Right renal cortex interstitium (tissue), 3 donors: ENCODE data around the gene PAK4. TPM values are rescaled to one million over a fixed set of nuclear protein-coding genes. Genes with fewer than 3 reads are reported as not detected.

Experiments used
- DNase-seq, 3 donors: peaks; one replicate each; pipeline ENCODE4 v3.0.0-alpha.2; 2013; ENCODE audit warnings: low read depth in 3 of 3, low spot score in 2 of 3
- polyA plus RNA-seq, 3 donors: library from polyadenylated mRNA; unstranded; fragments of 120-200 nt; gene quantifications; one replicate each; pipeline ENCODE4 v1.2.1, GENCODE V29; 2013; ENCODE audit not compliant: insufficient read length in 3 of 3

The PAK4 gene
- polyA plus RNA-seq, 3 donors, result 40.0 to 50.1 (median 45.4) TPM

GRCh38 chr19:39175564-39175963 is 50.0 kb downstream of the PAK4 start:
- DNase-seq, result no peak

- no peak for DNase-seq
Observed at GRCh38 chr19:39177110-39177699, 51.6 kb downstream of the PAK4 start.

GRCh38 chr19:39177736-39178135 is 52.1 kb downstream of the PAK4 start:
- DNase-seq, result no peak

DNA sequence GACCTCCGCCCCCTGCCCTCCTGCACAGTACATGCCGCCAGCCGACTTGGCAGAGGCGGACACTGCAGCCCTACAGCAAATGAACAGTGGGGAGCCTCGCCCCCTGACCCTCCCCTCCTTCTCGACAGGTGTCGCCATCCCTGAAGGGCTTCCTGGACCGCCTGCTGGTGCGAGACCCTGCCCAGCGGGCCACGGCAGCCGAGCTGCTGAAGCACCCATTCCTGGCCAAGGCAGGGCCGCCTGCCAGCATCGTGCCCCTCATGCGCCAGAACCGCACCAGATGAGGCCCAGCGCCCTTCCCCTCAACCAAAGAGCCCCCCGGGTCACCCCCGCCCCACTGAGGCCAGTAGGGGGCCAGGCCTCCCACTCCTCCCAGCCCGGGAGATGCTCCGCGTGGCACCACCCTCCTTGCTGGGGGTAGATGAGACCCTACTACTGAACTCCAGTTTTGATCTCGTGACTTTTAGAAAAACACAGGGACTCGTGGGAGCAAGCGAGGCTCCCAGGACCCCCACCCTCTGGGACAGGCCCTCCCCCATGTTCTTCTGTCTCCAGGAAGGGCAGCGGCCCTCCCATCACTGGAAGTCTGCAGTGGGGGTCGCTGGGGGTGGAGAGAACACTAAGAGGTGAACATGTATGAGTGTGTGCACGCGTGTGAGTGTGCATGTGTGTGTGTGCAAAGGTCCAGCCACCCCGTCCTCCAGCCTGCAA is 52.9 kb downstream of the PAK4 start:
- no peak for DNase-seq

DNA sequence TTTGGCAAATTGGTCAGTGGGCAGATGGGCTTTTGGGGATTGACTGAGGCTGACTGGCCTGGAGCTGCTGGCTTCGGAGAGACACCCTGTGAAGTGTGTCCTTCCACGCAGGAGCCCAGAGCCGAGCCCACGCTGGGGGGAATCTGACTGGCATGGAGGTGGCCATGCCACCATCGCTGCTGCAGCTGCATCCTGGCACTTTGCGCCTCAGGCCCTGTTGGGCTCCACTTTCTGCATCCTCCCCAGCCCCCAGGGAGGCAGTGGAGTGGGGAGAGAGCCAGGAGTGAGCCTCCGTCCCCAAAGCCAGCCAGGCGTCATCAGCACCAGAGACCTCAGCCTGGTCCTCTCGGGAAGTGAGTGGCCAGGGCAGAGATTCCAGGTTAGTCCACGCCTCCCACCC is 54.2 kb downstream of the PAK4 start:
- DNase-seq, result no peak

DNA sequence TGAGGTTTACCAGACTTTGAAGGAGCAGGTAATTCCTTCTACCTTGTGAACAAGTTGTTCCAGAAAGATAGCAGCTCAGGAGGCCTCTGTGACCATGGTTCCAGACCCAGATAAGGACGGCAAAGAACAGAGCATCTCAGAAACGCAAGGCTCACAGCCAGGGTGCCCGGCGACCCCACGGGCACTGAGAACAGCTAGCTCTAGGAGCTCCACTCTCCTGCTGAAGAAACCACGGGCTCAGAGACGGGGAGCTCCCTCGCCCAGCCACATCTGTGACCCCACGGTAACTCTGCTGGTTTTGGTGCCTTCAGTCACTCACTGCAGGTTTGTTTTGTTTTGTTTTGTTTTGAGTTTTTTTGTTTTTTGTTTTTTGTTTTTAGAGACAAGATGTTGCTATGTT is 55.2 kb downstream of the PAK4 start:
- no peak for DNase-seq

DNA sequence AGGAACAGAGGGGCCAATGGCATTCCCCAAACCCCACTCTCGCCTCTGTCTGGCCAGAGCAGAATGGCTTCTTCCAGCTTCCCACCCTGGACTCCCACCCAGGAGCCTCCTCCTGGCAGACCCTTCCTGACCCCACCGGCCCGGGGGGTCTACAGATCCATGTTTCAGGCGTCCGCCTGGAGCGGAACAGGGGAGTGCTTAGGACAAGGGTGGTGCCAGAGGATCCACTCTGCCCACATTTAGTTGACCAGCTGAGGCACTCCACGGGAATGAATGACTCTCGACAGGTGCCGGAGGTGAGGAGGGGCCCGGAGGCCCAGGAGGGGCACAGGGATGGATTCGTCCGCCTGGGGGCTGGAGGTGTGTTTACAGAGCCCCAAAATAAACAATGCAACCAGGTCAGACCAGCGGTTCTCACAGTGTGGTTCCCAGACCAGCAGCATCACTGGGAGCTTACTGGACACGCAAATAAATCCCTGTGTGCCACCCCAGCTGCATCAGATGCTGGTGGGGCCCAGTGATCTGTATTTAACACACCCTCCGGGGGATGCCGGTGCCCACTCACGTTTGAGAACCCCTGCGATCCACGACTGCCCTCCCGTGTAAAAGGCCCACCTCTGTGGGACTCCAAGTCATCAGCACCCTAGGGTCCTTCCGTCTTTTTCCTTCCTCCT is 56.1 kb downstream of the PAK4 start:
- DNase-seq, result no peak

- no peak for DNase-seq
Observed at GRCh38 chr19:39182174-39182505, 56.6 kb downstream of the PAK4 start.

DNA sequence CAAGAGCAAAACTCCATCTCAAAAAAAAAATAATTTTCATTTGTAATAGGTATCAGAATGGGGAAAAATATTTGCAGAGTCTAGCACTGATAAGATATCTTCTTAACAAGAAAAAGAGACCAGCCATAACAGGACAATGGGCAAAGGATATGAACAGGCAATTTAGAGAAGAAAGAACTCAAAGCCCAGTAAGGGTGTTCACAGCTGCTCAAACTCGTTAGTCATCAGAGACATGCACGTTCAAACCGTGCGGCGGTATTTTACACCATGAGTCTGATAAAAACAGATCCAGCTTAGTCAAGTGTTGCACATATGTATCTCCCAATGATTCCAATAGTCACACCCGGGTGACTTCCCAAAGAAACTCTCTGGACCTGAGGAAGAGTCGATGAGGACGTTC is 57.5 kb downstream of the PAK4 start:
- no peak for DNase-seq

DNA sequence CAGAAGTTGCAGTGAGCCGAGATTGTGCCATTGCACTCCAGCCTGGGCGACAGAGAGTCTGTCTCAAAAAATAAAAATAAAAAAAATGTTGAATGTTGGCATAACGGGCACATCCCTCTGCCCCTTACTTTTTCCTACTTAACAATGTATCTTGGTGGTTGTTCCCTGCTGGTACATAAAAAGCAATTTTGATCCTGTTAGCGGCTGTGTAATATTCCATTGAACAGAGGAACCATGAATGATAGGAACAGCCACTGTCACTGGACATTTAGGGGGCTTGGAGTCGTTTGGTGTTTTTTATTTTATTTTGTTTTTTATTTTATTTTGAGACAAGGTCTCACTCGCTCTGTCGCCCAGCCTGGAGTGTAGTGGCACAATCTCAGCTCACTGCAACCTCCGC is 60.8 kb downstream of the PAK4 start:
- DNase-seq, result no peak

DNA sequence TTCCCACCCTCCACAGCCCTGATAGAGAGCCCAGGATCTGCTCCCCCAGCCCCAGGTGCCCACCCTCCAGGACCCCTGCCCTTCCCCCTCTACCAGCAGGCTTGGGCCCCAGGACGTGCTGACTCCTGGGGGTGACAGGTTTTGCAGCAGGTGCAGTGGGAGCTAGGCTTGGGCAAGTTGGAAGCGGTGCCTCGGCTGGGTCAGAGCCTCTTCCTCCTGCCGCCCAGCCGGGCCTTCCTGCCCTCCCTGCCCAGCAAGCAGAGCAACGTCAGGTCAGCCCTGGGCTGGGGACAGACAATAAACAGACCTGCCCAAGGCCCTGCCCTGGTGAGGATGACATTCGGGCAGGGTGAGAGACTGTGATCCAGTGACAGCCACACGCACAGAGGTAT is 62.0 kb downstream of the PAK4 start:
- DNase-seq, result no peak

DNA sequence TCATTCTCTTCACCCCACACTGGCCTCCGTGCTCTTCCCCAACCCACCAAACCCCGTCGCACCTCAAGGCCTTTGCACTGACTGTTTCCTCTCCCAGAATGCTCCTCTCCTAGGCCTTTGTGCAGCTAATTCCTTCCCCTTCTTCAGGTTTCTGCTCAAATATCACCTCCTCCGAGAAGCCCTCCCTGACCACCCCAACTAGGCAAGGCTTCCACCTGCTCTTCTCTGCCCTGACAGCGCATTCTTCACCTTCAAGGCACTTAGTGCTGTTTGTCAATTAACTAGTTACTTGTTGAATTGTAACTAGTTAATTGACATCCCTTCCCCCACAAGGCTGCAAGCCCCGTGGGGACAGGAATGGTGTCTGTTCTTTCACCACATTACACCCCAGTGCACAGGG is 63.4 kb downstream of the PAK4 start:
- no peak for DNase-seq

GRCh38 chr19:39190768-39191167 is 65.2 kb downstream of the PAK4 start:
- DNase-seq, result no peak

DNA sequence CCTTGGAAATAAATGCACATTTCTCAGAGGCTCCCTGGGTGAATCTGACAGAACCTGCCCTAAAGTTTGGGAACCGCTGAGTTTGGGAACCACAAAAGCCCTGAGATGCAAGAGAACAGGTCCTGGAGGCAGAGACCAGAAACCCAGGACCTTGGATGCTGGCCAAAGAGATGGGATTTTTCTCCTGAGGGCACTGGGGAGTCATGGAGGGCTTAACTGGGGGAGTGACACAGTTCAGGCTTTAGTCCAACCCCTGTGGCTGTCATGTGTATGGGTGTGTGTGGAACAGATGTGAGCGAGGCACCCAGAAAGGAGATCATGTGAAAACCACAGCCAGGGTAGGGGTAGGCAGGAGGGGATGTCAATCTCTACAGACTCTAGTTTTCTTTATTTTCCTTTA is 67.3 kb downstream of the PAK4 start:
- no peak for DNase-seq

DNA sequence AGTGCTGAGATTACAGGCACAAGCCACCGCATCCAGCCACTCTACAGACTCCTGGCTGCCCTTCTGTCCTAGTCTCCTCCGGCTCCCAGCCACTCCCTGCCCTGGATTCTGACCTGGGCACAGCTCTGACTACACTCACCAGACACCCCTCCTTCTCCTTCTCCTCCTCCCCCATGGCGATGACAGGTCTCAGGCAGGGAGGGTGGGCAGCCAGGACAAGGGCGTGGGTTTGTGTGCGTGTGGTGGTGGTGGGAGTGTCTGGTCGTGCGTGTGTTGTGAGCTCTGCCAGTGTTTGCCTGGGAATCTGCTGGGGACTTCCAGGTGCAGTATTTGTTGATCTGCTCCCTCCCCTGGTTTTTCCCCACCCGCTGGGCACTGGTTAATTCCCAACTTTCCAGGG is 68.2 kb downstream of the PAK4 start:
- DNase-seq, result no peak

GRCh38 chr19:39194832-39195542 is 69.4 kb downstream of the PAK4 start:
- DNase-seq, result no peak

DNA sequence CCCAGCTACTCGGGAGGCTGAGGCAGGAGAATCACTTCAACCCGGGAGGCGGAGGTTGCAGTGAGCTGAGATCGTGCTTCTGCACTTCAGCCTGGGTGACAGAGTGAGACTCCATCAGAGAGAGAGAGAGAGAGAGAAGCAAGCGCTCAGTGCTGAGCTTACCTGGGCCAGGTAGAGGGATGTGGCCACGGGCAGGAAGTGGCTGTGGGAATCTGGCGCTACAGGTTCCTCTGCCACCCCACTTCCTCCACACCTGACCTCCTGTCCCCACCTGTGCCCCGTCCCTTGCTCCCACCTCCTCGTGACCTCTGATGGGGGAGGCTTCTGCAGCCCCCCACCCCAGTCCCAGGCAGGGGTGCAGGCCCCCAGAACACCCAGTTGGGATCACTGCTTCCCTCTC is 70.2 kb downstream of the PAK4 start:
- no peak for DNase-seq

GRCh38 chr19:39196320-39196719 is 70.7 kb downstream of the PAK4 start:
- DNase-seq, result no peak

GRCh38 chr19:39196860-39197562 is 71.4 kb downstream of the PAK4 start, which contains the start of gene NCCRP1:
Gene NCCRP1 (plus strand): TSS chr19:39196964. CDS start chr19:39196983, 19 bp downstream.
- DNase-seq, result no peak

DNA sequence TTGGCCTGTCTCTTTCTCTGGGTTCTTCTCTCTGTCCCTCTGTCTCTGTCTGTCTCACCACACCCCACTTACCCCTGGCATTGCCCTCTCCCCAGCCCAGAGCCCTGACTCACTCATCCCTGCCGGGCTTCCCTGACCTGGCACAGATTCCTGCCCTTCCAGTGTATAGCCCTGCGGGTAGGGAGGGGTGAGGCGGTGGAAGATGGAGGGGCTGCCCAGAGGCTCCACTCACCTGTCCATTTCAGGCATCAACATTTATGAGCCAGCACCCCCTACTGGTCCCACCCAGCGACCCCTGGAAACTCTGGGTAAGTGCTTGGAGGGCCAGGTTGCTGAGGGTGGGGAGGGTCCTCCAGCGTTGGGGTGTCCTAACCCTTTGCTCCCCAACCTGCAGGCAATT is 72.2 kb downstream of the PAK4 start:
- no peak for DNase-seq

DNA sequence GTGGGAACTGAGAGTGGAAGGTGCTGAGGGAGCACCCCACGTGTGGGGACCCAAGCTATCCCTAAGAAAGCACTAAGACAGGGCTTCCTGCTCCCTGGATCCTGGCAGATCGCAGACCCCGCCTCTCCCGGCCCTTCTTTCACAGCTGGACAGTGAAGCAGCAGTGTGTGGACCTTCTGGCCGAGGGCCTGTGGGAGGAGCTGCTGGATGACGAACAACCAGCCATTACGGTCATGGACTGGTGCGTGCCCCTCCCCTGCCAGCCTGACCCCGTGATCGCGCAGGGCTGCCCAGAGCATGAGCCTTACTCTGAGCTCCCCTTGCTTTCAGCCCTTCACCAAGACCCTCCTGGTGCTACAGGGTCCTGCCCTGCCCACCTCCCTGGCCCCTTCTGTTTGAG is 73.4 kb downstream of the PAK4 start:
- peak; percentile 38 to 72 (median 53) for DNase-seq
